RPMI7951 (cell line): Measurements from ENCODE around the gene RAD51B. TPM values are rescaled to one million over a fixed set of nuclear protein-coding genes. Genes with fewer than 3 reads are reported as not detected.
"Not testable (repeated sequence)": the region's sequence is repeated elsewhere in the genome, so short reads cannot be mapped to it uniquely, and the experiment has no call there.

Experiments
- DNase-seq: peaks from one replicate; pipeline ENCODE4 v3.0.0-alpha.2; 2012; ENCODE audit warnings: low read depth
- total RNA-seq: library from RNA; depleted of rRNA; stranded (reverse); fragments of >200 nt; shearing (Covaris generic); gene quantifications from 2 replicates; pipeline ENCODE4 v1.2.3, GENCODE V29; 2014

RAD51B gene
- total RNA-seq, 1 experiment from 2014 or later: 10.9 TPM

DNA sequence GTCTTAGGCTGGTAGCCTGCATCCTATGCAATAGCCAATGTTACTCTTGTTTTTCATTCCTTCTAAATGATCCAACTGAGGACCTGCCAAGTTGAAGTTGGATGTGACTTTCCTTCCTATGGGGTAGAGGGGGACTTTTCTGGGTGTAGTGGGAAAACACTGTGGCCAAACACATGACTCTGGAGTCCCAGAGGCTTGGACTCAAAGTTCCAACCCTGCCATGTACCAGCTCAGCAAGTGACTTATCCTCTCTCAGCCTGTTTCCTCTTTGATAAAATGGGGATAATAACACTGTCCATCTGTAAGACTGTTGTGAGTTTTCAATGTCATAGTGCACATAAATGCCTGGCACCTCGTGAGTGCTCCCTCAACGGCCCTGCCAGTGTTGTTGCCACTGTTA, 876.3 kb downstream of the RAD51B start:
- no peak for DNase-seq

DNA sequence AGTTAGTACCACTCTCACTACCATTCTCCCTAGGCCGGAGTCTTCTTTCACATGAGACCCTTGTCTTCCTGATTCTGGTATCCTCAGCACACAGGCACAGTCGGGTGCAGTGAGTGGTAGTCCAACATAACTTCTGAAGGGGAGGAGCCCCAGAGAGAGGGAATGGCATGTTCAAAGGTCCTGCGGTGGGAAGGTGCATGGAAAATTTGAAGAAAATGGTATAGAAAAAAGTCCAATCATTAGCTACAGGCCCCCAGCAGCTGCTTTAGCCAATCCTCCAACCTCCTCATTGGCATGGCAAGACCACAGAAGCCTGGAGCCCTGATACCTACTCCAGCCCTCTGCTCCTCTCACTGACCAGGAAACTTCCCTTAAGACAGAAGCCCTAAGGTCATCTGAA, 876.7 kb downstream of the RAD51B start:
- no peak for DNase-seq

DNA sequence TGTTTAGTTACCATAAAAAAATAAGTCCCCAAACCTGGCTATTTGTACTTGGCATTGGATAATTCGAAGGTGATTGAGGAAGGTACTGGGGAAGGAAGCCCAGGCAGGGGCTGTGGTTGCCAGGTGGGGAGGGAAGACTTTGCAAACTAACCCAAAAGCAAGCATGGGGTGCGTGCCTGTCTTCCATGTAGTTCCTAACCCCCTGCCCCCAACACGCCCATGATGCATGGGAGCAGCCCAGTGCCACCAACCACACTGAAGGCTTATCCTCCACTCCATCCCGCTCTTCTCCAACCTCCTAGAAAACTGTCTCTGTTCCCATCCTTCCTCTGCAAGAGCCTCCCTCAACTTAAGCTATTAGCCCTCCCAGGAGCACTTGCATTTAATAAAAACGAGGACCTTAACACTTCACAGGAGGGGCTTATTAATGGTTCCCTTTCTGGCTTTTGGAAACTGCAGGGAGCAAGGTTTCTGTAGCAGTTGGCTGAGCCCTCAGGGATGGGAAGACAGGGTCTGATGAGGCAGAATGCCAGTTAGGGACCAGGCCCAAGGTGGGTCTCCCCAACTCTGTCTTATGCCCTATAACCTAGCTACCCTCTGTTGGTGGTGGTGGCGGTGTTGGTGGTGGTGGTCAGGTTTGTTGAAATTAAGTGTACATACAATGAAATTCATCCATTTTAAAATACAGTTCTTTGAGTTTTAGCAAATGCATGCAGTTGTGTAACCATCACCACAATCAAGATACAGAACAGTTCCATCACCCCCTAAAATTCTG, 877.3 kb downstream of the RAD51B start:
- DNase-seq: no peak

DNA sequence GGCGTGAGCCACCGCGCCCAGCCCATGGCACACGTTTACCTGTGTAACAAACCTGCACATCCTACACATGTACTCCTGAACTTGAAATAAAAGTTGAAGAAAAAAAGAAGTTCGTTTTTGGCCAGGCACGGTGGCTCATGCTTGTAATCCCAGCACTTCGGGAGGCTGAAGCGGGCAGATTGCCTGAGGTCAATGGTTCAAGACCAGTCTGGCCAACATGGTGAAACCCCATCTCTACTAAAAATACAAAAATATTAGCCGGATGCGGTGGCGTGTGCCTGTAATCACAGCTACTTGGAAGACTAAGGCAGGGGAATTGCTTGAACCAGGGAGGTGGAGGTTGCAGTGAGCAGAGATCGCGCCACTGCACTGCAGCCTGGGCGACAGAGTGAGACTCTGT, 879.2 kb downstream of the RAD51B start:
- DNase-seq: not testable (repeated sequence)

DNA sequence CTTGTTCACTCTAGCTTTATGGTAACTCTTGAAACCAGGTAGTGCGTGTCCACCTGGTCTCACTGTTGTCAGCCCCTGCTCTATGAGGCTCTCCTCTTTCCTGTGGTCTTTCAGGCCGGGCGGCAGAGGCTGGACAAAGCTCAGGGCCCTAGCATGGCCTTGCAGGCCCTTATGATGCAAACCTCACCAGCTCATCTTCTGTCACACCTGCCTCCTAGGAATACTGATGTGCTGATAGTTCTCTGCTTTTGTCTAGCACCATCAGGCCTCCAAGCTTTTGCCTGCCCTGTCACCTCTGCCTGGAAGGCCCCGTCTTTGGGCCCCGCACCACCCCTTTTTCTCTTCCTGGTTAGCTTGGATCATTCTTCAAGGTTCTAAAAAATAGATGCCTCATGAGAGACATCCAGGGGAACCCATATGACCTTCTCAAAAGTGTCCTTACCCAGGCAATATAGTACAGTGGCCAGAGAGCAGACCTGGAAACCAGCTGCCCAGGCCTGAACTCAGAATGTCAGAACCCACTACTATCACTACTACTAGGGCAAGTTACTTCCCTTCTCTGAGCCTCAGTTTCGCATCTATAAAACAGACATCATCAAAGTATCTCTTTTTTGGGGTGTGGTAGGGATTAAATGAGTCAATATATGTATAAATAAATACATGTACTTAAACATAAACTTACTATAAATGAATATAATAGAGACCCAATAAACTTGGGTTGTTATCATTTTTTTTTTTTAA, 881.6 kb downstream of the RAD51B start:
- DNase-seq: no peak

DNA sequence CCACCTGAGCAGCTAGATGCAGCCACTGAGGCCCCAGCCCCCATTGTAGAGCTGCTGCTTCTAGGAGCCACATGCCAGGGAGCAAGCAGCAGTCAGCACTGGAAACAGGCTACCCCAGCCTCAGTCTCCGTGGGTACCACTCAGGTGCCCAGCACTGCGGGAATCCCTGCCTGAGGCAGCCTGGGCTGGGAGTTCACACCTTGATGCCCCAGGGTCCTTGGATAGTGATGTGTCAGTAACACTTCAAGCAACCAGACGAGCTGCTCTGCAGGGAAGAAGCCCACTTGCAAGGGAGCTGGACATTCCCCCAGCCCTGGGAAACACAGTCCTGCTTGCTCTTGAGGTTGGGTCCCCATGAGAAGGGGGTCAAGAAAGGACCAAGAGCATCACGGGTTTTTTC, 882.6 kb downstream of the RAD51B start:
- DNase-seq: no peak

DNA sequence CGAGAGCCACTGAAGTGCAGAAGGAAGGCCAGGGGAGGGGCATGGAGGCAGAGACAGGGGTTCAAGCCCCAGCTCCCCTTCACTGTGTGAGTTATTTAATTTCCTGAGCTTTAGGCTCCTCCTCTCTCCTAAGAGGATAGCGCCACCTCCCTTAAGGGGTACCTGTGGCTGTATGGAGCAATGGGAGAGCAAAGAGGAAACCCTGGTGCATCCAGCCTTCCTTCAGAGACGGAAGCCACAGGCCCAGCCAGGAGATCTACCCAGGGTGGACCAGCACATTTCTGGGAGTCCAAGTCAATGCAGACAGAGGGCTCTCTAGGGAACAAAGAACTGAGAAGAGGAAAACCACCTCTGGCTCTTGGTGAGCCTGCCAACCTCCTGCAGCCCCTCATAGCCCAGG, 883.0 kb downstream of the RAD51B start:
- DNase-seq: no peak

DNA sequence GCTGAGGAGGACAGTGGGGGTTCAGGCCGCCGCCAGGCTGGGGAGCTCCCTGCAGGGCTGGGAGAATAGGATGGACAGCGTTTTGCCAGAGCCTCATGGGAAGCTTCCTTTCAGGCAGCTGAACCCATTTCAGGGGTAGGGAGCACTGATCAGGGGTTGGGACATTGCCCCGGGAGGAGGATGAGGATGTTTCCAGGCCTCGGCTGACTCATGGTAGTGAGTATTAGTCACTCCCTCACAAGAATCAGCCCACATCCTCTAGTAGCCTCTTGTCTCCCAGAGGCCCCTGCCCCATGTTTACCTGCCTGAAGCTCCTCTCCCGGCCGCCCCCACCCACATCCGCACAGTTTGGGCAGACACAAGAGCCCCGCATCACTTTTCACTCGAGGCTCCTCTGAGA, 883.5 kb downstream of the RAD51B start:
- peak; percentile 80 for DNase-seq

DNA sequence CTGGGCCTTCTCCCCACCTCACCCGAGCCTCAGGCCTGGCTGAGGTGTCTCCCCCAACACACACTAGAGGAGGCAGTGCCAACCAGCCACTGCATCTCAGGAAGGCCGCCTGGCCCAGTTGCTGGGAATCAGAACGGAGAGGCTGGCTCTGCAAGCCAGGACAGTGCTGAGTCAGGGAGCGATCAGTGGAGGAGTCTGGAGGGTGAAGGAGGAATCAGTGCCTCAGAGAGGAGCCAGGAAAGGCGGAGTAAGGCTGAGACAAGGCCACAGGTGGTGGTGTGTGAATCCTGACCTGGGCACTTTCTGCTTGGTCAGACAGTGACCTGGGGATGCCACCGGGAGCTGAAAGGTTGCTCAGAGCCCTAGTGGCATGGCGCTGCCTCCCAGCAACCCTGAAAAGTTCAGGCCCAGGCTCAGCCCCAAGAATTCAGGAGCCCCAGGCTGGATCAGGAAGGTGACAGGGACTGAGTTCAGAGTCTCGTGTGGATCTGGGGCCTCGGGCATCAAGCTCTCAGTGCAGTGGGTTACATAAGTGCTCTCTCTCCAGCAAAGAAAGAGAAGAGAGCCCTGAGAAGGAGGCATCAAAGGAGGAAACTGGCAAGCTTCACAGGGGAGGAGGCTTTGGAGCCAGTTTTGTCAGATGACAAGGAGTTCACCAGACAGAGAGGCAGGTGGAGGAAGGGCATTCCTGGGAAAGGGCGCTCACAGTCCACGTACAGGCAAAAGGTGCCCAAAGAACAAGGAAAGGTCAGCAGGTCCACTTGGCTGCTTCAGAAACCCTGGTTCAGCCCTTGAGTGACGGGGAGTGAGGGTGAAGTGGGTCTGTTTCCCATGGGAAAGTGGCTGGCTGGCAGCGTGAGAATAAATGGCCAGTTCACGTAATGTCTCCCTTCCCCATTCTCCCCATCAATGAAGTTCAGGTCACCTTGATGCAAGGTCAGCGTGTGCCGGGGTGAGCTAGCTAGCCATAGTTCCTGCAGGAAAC, 885.4 kb downstream of the RAD51B start:
- DNase-seq: peak; percentile 38

DNA sequence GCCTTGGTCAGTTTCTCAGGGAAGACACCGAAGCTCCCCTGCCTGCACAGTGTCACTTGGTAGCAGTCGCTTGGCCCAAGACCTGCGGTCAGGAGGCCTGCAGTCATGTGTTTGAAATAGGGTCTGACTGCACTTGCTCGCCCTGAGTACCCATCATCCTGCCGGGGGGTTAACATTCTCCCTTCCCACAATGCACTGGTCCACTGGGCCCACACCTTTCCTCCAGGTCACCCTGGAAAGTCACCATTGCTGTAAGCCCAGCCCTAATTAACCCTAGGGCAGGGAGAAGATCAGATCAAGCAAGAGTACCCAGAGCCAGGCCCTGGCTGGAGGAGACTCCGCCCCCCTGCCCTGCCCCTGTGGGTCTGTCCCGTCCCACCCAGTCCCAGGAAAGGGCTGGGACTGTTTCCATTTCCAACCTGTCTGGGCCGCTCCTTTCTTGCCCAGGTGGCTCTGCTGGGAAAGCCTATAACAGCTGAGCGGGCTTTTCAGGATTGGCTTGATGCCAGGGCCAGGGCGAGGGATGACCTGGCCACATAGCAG, 886.2 kb downstream of the RAD51B start:
- DNase-seq: no peak

DNA sequence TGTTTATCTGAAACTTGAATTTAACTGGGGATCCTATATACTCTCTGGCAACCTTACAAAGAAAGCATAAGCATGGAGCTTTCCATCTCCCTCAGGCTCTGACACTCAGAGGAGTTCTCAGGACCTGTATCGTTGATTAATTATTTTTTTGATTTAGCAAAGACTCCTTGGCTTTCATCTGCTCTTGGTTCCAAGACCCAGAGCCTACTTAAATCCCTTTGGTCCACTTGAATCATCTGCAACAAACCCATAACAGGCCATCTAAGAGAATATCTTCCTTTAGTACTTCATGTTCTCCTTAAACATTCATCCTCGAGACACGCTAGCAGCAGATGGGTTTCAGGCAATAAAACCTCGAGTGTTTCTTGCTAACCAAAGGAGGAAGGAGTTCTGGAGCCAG, 887.9 kb downstream of the RAD51B start:
- no peak for DNase-seq

DNA sequence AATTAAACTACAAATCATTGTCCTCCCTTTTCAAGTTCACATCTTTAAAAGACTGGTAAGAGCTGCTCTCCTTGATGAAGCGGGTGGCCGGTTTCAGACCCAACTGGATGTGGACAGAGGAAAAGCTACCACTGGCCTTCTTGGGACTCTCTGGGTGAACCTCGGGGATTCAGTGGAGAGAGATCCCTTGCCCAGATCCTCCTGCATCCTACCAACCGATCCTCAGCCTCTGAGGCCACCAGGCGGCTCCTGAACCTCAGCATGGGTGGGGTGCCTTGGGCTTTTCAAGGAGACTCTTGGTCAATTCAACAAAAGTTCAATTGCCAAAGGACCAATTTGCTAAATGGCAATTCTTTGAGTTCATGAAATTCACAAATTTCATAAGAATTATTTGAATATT, 888.8 kb downstream of the RAD51B start:
- DNase-seq: no peak

DNA sequence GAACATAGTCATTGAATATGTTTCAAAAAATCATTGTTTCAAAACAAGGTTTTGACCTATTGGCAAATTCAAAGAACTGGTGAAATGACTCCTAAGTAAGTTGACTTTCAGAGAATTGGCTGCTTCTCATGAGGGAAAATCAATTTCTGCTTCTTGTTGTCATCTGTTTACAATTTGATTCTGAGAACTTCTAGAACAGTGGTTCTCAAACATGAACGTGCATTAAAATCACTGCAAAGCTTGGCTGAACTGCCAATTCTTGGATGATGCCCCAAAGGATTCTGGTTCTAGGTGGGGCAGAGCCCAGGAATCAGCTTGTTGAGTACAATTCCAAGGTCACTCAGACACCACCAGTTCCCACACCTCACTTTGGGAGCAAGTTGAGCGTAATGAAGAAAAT, 889.4 kb downstream of the RAD51B start:
- no peak for DNase-seq

DNA sequence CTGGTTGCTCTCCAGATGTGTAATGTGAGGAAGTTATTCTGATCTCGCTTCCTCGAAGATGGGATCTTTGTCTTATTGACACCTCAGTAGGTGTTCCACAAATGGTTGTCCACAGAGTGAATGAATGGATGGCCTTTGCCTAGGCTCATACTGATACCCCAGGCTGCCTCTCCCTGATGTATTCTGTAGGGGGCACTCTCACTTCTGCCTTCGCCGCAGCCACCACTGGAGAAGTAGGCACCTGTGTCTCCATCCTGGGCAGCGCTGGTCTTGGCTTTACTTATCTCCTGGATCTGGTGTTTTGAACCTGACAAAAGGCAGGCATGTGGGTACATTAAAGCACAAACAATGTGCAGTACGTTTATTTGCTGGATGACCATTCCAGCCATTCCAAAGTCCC, 891.2 kb downstream of the RAD51B start:
- DNase-seq: no peak

DNA sequence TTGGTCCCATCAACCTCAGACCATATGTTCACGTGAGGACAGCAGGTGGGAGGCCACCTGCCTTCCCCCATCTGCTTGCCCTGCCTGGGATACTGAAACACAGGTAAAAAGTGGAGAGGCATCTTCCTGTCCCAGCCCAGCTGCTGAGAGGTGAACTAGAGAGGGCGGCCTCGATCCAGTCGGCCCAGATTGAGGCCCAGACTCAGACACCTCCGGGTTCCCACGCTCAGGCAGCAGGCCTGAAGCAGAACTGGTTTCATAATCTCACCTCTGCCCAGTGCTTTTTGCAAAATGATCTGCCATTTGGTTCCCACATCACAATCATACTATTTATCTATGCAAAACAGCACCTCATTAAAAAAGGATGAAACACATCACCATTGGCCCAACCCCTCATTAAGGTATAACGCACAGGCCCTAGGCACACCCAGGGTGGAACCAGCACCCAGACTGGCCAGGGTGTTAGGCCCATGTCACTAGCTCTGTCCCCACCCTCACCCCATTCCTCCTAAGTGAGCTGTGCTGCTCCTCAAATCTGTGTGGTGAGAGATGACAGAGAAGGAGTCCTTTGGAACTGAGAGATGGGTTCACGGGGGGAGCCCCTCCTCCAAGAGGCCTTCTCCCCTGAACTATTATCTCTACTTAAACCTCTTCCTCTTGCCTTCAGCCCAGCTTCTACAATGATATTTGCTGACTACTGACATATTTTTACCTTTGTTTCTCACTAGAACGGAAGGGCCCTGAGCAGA, 892.2 kb downstream of the RAD51B start:
- no peak for DNase-seq

DNA sequence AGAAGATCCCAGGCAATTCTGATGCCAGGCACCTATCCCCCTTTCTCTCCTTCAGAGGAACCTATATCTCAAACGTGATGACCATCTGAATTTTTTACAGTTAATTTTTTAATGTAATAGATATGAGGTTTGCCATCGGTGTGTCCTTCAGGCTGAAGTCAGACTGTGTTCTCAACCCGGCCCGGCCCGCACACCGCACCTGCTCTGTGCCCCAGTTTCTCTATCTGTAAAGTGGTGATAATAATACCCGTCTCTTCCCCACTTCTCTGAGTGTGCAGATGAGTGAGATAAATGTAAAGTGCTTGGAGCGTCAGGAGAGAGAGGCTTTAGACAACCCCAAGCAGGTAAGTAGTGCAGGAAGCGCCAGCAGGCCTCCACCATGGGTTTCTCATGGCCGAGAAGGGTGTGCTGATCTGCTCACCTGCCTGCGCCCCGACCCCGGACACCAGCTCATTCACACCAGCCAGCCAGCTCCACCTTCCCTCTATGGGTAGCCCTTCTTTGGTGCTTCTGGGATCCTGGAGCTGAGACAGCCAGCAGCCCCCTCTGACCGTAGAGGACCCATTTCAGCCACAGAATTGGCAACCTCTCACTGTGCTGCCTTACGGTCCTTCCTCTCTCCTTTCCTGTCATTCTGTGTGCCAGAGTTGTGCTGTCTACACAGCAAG, 893.3 kb downstream of the RAD51B start:
- no peak for DNase-seq

DNA sequence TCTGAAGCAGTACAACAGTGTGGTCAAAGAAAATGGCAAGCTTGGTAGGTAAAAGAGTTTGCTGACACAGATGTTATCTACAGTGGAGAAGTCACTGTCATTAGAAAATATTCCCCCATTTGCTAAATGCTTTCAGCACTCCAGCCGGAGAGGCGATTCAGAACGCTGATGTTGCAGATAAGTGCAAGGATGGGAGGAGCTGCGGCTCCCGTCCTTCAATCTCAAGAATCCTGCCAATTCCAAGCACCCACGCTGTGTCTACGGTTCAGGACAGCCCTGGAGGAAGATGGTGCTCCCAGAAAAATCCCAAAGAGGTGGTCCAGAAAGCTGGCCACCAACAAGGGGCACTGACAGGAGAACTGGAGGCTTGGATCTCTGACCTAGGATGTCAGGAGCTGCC, 894.2 kb downstream of the RAD51B start:
- no peak for DNase-seq

DNA sequence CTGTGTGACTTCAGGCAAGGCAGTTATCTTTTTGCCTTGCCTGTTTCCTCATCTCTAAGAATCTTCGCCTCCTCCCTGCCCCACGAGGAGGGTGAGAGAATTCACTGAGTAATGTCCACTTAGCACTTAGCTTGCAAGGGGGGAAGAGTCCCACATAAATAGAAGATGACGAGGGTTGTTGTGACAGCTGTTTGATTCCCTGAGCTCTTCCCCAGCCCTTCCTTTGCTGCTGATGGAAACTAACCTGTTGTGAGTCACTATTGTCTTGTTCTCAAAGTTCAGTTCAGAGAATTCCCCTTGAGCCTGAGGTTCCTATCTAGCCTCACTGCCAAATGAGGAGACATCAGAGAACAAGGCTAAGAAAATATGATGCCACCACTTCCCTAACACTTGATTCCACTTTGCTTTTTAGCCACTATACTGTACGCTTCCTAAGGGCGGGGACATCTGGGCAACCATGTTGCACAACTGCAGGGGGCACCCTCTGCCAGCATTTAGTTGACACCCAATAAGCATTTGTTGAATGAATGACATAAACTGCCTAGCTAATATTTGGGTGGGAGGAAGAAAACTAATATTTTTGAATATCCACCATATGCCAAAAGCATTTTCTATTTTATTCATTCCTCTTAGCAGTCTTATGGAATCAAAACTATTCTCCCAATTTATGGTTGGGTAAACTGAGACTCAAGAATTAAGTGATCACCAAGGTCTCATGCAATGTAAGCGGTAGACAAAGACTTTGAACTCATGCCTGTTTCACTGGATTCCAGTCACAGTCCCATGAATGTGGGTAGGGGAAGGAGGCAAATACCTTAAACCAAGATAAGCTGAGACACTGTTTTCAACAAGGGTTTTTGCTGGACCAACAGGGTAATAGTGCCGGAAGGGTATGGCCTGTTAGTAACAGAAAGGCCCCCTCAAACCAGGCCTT, 895.7 kb downstream of the RAD51B start:
- DNase-seq: peak; percentile 80

DNA sequence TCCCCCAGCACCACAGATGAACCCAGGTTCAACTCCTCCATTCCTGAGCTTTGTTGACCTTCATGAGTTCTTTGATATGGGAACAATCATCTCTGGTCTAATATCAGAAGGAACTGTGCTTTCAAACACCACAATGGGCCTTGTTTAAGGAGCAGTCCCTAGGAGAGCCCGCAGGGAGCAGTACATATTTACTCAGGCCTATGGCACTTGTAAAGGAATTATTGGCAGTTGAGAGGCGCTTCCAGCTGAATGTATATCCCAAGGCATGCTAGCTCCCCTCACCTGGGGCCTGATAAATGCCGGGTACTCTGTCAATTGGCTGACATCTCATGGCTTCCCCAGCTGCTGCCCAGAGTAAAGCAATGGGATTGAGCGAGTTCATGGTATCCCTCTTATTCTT, 897.1 kb downstream of the RAD51B start:
- no peak for DNase-seq
